GM19467 (cell line): Measurements from ENCODE around the gene ABCA4.
"Not testable (repeated sequence)": the region's sequence is repeated elsewhere in the genome, so short reads cannot be mapped to it uniquely, and the experiment has no call there.

Experiments used
- ATAC-seq: cut with Tn5 transposase; IDR thresholded peaks from one replicate; pipeline ENCODE4 v1.9.1; 2021; ENCODE audit warnings: mild to moderate bottlenecking, moderate library complexity; ENCODE audit not compliant: unreplicated experiment

Gene ABCA4

DNA sequence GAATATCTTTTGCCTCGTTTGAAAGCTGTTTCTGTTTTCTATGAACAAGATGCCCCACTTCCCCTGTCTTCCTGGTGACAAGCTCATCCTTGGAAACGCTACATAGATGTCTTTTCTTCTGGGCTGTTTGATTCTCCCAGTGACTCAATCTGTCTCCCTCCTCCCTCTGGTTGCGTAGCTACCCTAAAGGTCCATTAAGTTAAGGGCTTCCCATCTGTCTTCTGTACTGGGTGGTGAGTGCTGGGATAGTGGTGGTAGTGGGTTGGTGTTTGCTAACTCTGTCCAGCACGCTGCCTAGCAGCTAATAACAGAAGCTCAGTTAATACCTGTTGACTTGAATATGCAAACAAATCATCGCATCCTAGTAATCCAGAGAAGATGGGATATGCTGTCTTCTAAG, 161.5 kb downstream of the ABCA4 start:
- no peak for ATAC-seq

DNA sequence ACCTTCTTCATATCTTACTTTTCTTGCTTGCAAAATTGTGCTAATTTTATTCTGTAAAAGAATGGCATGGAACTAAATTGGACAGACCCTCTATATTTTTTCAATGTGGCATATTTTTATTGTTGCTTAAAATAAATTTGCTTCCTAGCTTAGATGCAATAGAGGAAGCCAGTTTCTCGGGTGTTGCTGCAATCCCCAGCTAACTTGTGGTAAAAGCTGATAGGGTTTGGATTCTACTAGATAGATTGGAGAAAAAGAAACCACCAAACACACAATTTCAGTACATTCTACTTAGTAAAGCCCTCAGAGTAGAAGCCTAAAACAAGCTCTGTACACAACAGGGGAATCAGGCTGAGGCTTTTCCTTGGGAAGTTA, 162.2 kb downstream of the ABCA4 start:
- ATAC-seq: no peak

DNA sequence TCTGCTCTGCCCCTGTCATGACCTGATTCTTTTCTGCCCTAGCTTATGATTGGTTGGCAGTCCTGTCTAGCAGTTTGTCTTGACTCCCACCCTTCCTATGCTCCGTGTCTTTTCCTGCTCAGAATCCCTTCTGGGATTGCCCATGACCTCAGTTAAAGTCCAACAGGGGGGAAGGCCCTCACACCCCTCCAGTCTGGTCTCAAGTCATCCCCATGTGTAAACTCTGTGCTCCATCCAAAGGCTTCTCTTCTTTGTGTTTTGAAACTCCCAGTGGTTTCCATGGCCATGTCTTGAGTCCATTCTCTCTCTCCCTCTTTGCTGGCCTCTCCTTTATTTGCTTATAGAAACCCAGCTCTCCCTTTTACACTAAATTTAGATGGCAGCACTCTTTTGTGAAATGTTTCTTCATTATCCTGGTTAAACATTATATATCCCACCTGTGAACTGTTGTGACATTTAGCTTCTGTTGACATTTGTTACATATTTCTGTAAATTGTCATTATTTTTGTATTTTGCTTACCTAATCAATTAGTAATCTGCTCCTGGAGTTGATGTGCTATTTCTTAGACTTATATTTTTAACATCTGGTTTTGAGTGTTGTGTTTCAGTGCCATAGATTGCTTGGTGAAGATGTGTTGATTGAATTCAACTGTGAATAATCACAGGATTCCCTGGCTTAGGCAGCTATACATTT, 162.8 kb downstream of the ABCA4 start:
- no peak for ATAC-seq

DNA sequence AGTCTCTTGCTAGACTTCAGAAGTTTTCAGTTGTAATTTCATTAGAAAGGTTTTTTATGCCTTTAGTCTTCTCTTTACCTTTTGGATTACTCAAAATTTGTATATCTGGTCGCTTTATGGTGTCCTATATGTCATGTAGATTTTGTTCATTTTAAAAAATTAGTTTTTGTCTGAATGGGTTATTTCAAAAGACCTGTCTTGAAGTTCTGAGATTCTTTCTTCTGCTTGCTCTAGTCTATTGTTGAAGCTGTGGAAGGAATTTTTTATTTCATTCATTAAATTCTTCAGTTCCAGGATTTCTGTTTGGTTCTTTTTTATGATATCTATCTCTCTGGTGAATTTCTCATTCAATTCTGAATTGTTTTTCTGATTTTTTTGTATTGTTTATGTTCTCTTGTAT, 165.2 kb downstream of the ABCA4 start:
- no peak for ATAC-seq

DNA sequence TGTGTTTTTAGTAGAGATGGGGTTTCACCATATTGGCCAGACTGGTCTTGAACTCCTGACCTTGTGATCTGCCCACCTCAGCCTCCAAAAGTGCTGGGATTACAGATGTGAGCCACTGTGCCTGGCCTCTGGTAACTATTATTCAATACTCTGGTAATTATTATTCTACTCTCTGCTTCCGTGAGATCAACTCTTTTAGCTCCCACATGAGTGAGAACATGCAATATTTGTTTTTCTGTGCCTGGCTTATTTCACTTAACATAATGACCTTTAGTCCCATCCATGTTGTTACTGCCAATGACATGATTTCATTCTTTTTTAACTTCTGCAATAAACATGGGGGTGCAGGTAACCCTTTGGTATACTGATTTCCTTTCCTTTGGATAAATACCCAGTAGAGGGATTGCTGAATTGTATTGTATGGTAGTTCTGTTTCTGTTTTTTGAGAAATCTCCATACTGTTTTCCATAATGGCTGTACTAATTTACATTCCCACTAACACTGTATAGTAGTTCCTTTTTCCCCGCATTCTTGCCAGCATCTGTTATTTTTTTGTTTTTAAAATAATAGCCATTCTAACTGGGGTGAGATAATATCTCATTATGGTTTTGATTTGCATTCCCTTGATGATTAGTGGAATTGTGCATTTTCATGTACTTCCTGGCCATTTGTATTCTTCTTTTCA, 173.8 kb downstream of the ABCA4 start:
- ATAC-seq: not testable (repeated sequence)
